Left lung (tissue), 14 donors: Measurements from ENCODE around the gene SENP6. TPM values are rescaled to one million over a fixed set of nuclear protein-coding genes. Genes with fewer than 3 reads are reported as not detected.

ENCODE experiments used
- ATAC-seq: fragments of 200-7000 bp; cut with Tn5 transposase; one replicate; pipeline ENCODE4 v1.9.1; 2020; ENCODE audit warnings: moderate library complexity
- DNase-seq, 4 donors: peaks; one replicate each; pipeline ENCODE4 v3.0.0-alpha.2; 2013 to 2020
- H3K27ac ChIP-seq, 2 donors: fragments of 200-600 bp; sonication (generic) in 1 of 2; one replicate each; pipeline versions ENCODE4 v1.5.0 to v1.8.0; 2020 to 2021
- H3K27me3 ChIP-seq, 2 donors: fragments of 200-600 bp; sonication (generic) in 1 of 2; one replicate each; pipeline versions ENCODE4 v1.5.0 to v1.8.0; 2020 to 2021
- H3K36me3 ChIP-seq, 2 donors: fragments of 200-600 bp; sonication (generic) in 1 of 2; one replicate each; pipeline versions ENCODE4 v1.5.0 to v1.8.0; 2020 to 2021
- H3K4me1 ChIP-seq, 2 donors: fragments of 200-600 bp; one replicate each; pipeline ENCODE4 v1.8.0; 2021
- H3K4me3 ChIP-seq, 2 donors: fragments of 200-600 bp; sonication (generic) in 1 of 2; one replicate each; pipeline versions ENCODE4 v1.5.0 to v1.8.0; 2020 to 2021; ENCODE audit warnings: mild to moderate bottlenecking in 1 of 2
- H3K9me3 ChIP-seq, 2 donors: fragments of 200-600 bp; sonication (generic) in 1 of 2; one replicate each; pipeline versions ENCODE4 v1.5.0 to v1.8.0; 2020 to 2021
- CTCF ChIP-seq, 2 donors: fragments of 200-600 bp; sonication (generic) in 1 of 2; IDR thresholded peaks; one replicate each; pipeline versions ENCODE4 v1.5.0 to v1.8.0; 2021; ENCODE audit warnings: antibody characterized with exemption in 2 of 2
- intact Hi-C, 2 donors: fragments of 100-400 bp; cut with DNase I; formaldehyde crosslinking; loops; one replicate each; pipeline versions ENCODE4 v1.11.2 to v1.14.2; 2022
- long read RNA-seq, 12 donors: library from polyadenylated mRNA in 2 of 12; unstranded in 2 of 12; transcript quantifications; one replicate each; pipeline ENCODE4 v2.0.0 and lab custom pipeline, GENCODE V29; 2019 to 2026
- polyA plus RNA-seq, 6 donors: library from polyadenylated mRNA; unstranded; fragments of 120-200 nt; gene quantifications; one replicate each; pipeline ENCODE4 v1.2.1, GENCODE V29; 2013; ENCODE audit not compliant: insufficient read length in 6 of 6
- total RNA-seq, 2 donors: library from RNA; stranded (reverse); fragmentation: NEBNext Ultra II Directional; extraction: Animal tissue kit (Norgen Biotek cat#: 25700); gene quantifications; one replicate each; pipeline ENCODE4 v1.2.1, GENCODE V29; 2021
- donor health status: DM: no; HTN: yes; CAD: no.
- donor health status: DM: no; HTN: no; CAD: no.

SENP6 gene
- 10 to 100 TPM; 72.8 to 82.0 TPM for total RNA-seq
- polyA plus RNA-seq = 100 to 1,000 TPM; 153 to 185 (median 169) TPM
- long read RNA-seq, donor 1, full-length matches to known transcripts = 3 of 10 reads
- long read RNA-seq, donor 1, partial matches to known transcripts = 7 of 10 reads
- long read RNA-seq, donor 1, other reads (novel, unspliced or antisense) = 0 of 10 reads
- long read RNA-seq, donor 2, full-length matches to known transcripts = 5 of 62 reads
- long read RNA-seq, donor 2, partial matches to known transcripts = 57 of 62 reads
- long read RNA-seq, donor 2, other reads (novel, unspliced or antisense) = 0 of 62 reads
- long read RNA-seq, donor 3, full-length matches to known transcripts = 2 of 2 reads
- long read RNA-seq, donor 3, partial matches to known transcripts = 0 of 2 reads
- long read RNA-seq, donor 3, other reads (novel, unspliced or antisense) = 0 of 2 reads
- long read RNA-seq, donor 4, partial matches to known transcripts = 10 of 13 reads
- long read RNA-seq, donor 4, other reads (novel, unspliced or antisense) = 2 of 13 reads
- long read RNA-seq, donor 5, full-length matches to known transcripts = 5 of 16 reads
- long read RNA-seq, donor 5, partial matches to known transcripts = 11 of 16 reads
- long read RNA-seq, donor 5, other reads (novel, unspliced or antisense) = 0 of 16 reads
- long read RNA-seq, donor 6, partial matches to known transcripts = 5 of 7 reads
- long read RNA-seq, donor 6, other reads (novel, unspliced or antisense) = 0 of 7 reads
- long read RNA-seq, donor 7 = 0 reads
- long read RNA-seq, donor 8, full-length matches to known transcripts = 4 of 9 reads
- long read RNA-seq, donor 8, partial matches to known transcripts = 5 of 9 reads
- long read RNA-seq, donor 8, other reads (novel, unspliced or antisense) = 0 of 9 reads
- long read RNA-seq, donor 9 = 0 reads
- long read RNA-seq, donor 10, partial matches to known transcripts = 1 of 2 reads
- long read RNA-seq, donor 10, other reads (novel, unspliced or antisense) = 1 of 2 reads
- long read RNA-seq, donor 11, full-length matches to known transcripts = 3 of 10 reads
- long read RNA-seq, donor 11, partial matches to known transcripts = 7 of 10 reads
- long read RNA-seq, donor 11, other reads (novel, unspliced or antisense) = 0 of 10 reads
- long read RNA-seq, donor 12, full-length matches to known transcripts = 2 of 7 reads
- long read RNA-seq, donor 12, partial matches to known transcripts = 5 of 7 reads
- long read RNA-seq, donor 12, other reads (novel, unspliced or antisense) = 0 of 7 reads

DNA sequence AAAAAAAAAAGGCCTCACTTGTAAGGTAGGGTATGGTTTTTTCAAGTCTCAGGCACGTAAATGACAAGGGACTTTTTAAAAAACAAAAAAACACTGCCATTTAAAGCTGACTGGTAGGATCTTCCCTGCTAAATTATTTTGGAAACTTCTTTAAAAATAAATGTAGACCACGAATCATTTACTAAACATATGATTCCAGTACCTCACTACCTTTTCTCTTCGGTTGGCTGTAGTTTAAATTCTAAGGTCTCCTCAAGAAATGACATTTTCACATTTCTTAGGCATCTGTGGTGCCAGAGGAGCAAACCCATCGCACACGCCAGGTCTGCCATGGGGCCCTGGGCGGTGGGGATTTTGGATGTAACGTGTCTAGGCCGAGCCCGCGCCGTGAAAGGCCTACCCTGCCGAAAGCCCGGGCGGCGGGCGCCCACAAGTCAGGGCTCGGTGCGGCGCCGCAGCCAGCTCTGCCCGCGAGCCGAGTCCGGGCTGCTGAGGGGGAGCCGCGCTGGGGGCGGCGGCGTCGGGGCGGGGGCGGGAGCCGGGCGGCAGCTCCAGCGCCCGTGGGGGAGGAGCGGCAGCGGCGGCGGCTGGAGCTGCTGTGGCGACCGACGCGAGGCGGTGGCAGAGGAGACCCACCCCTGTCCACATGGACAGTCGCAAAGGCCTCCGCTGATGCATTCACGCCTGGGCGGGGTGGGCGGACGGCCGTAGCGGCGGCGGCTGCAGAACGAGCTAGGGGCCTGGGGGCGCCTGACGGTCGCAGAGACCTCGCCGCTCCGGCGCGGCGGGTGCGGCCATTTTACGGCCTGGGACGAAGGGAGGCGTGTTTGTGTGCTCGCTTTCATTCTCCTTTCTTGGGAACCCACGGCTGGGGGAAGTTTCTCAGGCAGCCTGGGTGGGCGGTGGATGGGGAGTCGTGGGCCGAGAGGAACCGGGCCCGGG is at the start of gene SENP6:
SENP6 (plus strand) TSS at position 577 of the 942 bp plus-strand sequence. CDS start 645 bp downstream, outside the sequence.
- peak within 1 kb of the TSS; percentile 71 to 78 for H3K4me3 ChIP-seq
- peak within 1 kb of the TSS; percentile 98 to 99 for H3K27ac ChIP-seq
- intact Hi-C loops = no loop called here
- DNase-seq (peak; percentile 87 to 94 (median 88)), ATAC-seq (peak; percentile 92)
- no peaks in the 10 kb centered on the region for H3K27me3 ChIP-seq
- peaks cover 6 to 47% of the 10 kb centered on the region in 2 donors for H3K4me1 ChIP-seq
- no peak for TF ChIP-seq CTCF (IDR thresholded peaks at IDR 0.05)
- no peaks in the 10 kb centered on the region for H3K9me3 ChIP-seq
- no peaks in the 10 kb centered on the region for H3K36me3 ChIP-seq

- Histone ChIP-seq H3K9me3 (no peaks in the 10 kb centered on the region), H3K4me1 (no peaks in the 10 kb centered on the region), H3K36me3 (no peaks in the 10 kb centered on the region), H3K27me3 (no peaks in the 10 kb centered on the region), H3K27ac (no peak overlapping the region), H3K4me3 (no peak overlapping the region)
- no peak for TF ChIP-seq CTCF (IDR thresholded peaks at IDR 0.05)
- intact Hi-C loops = no loop called here
- ATAC-seq (no peak), DNase-seq (no peak)
These were observed 45.4 kb upstream of the SENP6 start for GRCh38 chr6:75556240-75556639.

DNA sequence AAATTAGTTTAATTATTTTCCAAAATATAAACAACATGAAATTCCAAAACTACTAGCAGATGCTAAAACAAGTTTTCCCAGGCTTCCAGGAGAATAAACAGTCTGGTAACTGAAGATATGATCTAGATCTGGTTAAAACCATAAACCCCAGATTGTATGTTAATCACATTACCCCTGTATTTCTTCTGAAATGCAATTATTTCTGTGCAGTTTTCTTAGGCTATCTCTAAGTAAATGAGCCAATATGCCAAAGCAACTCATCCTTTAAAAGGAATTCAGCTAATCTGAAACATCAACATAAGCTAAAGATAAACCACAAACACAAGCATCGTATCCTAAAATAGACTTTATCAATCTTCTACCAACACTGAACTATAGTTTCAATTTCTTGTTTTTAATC is 44.6 kb upstream of the SENP6 start:
- Histone ChIP-seq H3K27ac (no peak overlapping the region), H3K9me3 (no peaks in the 10 kb centered on the region), H3K4me3 (no peak overlapping the region), H3K4me1 (no peaks in the 10 kb centered on the region), H3K36me3 (no peaks in the 10 kb centered on the region), H3K27me3 (no peaks in the 10 kb centered on the region)
- intact Hi-C loops = no loop called here
- TF ChIP-seq CTCF (IDR thresholded peaks at IDR 0.05) = no peak
- no peak for ATAC-seq
- no peak for DNase-seq

DNA sequence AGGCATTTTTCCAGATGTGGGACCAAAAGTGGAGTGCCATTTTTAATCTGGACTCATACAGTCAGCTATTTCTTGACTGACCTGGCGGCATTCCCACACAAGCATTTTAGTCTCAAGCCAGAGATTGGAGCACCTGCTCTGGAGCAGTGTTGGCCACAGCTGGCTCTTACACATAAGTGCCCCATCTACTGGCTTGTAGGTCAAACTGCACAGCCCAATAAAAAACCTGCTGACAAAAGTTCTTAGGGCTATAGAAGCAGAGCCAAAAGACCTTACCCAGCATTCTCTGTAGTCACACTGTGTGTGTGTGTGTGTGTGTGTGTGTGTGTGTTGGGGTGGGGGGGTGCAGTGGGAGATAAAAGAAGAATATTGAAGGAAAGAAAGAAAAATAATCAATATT is 38.6 kb upstream of the SENP6 start:
- peak; percentile 75 for ATAC-seq
- DNase-seq = no peak
- Histone ChIP-seq H3K27me3 (no peaks in the 10 kb centered on the region), H3K4me1 (no peaks in the 10 kb centered on the region), H3K9me3 (peaks cover 0 to 9% of the 10 kb centered on the region in 2 donors), H3K36me3 (no peaks in the 10 kb centered on the region), H3K4me3 (no peak overlapping the region), H3K27ac (no peak overlapping the region)
- intact Hi-C loops = no loop called here
- peak; percentile 9 to 18 for TF ChIP-seq CTCF (IDR thresholded peaks at IDR 0.05)
